Measurements from ENCODE around the gene TCF7L2.

DNA sequence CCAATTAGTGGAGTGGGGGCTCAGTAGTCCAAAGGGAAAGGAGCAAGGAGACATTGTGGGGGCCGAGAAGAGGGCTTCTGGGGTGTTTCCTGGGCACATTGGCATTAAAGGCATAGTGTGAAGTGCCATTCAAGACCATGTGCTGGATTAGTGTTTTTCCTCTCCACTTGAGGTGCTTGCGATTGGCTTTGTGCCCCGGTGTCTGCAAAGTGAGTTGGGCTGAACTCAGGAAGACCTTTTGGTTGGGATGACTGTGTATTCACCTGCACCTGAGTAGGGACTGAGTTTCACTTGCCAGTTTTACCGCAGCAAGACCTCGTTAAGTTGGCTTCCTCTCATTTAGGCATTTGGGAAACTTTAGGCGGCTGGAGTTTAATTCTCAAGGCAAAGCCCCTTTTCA is 73.0 kb downstream of the TCF7L2 start:
- TF ChIP-seq, protein P1, sequence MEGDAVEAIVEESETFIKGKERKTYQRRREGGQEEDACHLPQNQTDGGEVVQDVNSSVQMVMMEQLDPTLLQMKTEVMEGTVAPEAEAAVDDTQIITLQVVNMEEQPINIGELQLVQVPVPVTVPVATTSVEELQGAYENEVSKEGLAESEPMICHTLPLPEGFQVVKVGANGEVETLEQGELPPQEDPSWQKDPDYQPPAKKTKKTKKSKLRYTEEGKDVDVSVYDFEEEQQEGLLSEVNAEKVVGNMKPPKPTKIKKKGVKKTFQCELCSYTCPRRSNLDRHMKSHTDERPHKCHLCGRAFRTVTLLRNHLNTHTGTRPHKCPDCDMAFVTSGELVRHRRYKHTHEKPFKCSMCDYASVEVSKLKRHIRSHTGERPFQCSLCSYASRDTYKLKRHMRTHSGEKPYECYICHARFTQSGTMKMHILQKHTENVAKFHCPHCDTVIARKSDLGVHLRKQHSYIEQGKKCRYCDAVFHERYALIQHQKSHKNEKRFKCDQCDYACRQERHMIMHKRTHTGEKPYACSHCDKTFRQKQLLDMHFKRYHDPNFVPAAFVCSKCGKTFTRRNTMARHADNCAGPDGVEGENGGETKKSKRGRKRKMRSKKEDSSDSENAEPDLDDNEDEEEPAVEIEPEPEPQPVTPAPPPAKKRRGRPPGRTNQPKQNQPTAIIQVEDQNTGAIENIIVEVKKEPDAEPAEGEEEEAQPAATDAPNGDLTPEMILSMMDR (IDR thresholded peaks at IDR 0.05): no peak
- no peak for TF ChIP-seq POLR2A (IDR thresholded peaks at IDR 0.05)
